ENCODE measurements around the gene SYNCRIP.

SYNCRIP gene

DNA sequence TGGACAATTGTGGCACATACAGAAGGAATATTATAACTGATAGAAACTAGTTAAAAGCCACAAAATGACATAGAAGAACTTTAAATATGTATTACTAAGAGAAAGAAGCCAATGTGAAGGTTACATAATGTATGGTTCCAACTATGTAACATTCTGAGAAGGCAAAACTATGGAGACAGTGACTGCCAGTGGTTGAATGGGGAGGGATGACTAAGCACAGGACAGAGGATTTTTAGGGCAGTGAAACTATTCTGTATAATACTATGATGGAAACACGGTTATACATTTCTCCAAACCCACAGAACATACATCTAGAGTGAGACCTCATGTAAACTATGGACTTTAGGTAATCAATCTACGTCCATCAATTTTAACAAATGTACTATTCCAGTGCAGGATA, 22.4 kb downstream of the SYNCRIP start:
- DNase-seq (ENCODE audit: low read depth) = no peak
- no peak overlapping the region for H3K4me3 ChIP-seq (ENCODE audit: low read length)
- TF ChIP-seq, protein P1, sequence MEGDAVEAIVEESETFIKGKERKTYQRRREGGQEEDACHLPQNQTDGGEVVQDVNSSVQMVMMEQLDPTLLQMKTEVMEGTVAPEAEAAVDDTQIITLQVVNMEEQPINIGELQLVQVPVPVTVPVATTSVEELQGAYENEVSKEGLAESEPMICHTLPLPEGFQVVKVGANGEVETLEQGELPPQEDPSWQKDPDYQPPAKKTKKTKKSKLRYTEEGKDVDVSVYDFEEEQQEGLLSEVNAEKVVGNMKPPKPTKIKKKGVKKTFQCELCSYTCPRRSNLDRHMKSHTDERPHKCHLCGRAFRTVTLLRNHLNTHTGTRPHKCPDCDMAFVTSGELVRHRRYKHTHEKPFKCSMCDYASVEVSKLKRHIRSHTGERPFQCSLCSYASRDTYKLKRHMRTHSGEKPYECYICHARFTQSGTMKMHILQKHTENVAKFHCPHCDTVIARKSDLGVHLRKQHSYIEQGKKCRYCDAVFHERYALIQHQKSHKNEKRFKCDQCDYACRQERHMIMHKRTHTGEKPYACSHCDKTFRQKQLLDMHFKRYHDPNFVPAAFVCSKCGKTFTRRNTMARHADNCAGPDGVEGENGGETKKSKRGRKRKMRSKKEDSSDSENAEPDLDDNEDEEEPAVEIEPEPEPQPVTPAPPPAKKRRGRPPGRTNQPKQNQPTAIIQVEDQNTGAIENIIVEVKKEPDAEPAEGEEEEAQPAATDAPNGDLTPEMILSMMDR (IDR thresholded peaks at IDR 0.05; ENCODE audit: insufficient read depth, low read depth, low read length, missing control alignments) = no peak

DNA sequence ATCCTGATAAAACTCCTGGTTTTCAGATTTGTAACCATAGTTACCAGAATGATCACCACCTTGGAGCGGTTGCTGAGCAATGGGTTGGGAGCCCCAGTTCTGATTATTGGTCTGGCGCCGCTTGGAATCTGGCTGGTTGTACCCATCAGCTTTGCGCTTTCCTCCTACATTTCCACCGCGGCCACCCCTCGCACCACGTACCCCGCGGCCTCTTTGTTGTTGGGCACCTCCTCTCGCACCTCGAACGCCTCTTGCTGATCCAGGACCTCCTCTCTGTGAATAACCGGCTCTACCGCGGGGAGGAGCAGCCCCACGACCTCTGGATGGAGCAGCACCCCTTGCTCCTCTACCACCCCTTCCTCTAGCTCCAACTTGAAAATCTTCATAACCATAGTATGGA, 27.9 kb downstream of the SYNCRIP start:
- DNase-seq (ENCODE audit: low read depth) = no peak
- TF ChIP-seq, protein P1 (IDR thresholded peaks at IDR 0.05; ENCODE audit: insufficient read depth, low read depth, low read length, missing control alignments) = no peak
- no peak overlapping the region for H3K4me3 ChIP-seq (ENCODE audit: low read length)

DNA sequence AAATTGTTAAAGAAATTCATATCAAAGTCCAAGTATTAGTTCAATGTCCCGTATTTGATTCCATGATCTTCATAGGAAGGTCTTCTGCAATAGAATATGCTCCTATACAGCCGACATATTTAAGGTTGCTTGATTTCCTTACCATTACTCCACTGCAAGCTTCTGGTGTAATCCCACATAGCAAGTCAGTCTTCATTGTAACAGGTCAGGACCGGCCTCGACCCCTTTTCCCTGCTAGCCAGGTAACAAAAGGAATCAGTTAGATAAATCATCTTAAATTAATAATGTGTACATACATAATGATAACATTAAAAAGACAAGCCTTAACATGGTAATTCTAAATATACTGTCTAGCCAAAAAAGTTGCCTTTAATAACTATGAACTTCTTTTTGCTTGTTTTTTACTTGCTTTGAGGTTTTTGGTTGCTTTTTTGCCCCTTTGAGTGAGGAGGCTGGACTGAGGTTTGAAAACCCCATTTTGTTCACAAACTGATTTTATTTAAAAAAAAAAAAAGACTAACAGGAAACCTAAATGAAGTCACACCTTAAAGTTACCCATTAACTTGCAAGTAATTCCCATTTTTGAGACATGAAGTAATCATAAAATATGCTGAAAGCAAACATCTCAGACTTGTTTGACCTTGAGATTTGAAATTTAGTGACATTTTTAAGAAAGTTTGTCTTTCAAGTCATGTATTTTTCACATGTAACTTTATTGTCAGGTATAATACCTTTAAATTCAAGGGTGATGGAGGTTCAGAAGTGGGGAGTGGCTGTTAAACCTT, 29.8 kb downstream of the SYNCRIP start:
- no peak overlapping the region for H3K4me3 ChIP-seq (ENCODE audit: low read length)
- TF ChIP-seq, protein P1 (IDR thresholded peaks at IDR 0.05; ENCODE audit: insufficient read depth, low read depth, low read length, missing control alignments) = no peak
- DNase-seq (ENCODE audit: low read depth) = no peak

DNA sequence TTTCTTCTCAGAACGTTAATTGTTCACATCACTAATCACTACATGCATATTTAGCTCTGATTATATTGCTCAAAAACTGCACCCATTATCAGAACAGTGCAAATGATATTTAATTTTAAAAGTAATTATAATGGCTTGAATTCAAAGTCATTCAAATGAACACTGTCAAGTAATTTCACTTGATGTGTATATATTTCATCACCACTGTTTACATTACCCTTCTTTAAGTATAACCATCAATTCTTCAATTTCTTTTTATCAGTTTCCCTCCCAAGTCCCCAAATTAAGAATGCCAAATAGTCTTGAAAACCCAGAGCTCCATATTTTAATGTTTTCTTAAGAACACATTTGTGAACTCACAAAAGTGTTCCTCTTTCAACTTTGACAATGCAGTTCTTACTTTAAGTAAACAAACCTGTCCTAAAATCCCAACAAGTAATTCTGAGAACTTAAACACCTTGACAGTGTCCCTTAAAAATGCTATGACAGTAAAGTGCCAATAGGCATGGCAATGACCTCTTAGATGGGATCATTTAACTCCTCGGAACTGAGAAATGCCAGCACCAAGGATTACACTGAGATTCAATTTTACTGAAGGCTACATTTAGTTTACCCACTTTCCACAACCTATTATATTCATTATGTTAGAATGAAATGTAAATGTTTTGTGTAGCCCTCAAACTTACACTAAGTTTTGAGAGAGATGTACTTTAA, 32.3 kb downstream of the SYNCRIP start:
- DNase-seq (ENCODE audit: low read depth) = no peak
- TF ChIP-seq, protein P1 (IDR thresholded peaks at IDR 0.05; ENCODE audit: insufficient read depth, low read depth, low read length, missing control alignments) = no peak
- H3K4me3 ChIP-seq (ENCODE audit: low read length) = no peak overlapping the region

DNA sequence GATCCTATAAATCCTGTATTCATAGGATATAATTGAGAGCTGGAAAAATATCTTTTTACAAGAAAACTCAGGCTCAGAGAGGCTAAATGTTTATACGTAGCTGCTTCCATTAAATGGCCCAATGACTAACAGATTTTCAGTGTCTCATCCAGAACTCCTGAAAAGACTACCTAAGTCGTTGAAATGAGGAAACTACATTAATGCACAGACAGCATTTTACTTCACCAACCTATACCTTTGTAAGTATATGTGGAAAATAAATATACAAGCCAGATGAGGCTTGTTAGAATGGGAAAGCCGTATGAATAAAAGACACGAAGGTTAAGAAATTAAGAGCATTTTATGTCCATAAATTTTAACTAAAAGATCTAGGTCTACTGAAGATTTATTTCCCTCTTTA, 40.6 kb downstream of the SYNCRIP start:
- H3K4me3 ChIP-seq (ENCODE audit: low read length) = no peak overlapping the region
- DNase-seq (ENCODE audit: low read depth) = no peak
- TF ChIP-seq, protein P1 (IDR thresholded peaks at IDR 0.05; ENCODE audit: insufficient read depth, low read depth, low read length, missing control alignments) = no peak

DNA sequence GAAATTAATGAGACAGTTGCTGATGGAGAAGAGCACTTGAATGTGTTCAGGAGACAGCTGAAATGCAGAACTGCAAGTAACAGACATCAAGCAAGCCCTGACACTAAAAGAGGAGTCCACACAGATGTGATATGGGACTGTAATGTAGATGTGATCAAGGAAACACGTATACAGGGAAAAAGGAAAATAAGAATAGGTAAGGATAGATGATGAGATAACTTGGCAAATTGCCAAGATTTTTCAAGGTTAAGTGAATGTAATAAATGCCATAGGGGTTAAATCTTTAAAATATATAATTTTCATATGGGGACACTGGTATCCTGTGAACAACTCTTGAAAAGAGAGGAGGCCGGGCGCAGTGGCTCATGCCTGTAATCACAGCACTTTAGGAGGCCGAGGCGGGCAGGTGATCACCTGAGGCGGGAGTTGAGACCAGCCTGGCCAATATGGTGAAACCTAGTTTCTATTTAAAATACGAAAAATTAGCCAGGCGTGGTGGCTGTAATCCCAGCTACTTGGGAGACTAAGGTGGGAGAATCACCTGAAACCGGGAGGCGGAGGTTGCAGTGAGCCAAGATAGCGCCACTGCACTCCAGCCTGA, 41.9 kb downstream of the SYNCRIP start:
- no peak overlapping the region for H3K4me3 ChIP-seq (ENCODE audit: low read length)
- TF ChIP-seq, protein P1 (IDR thresholded peaks at IDR 0.05; ENCODE audit: insufficient read depth, low read depth, low read length, missing control alignments) = no peak
- DNase-seq (ENCODE audit: low read depth) = no peak

Measured in epithelial cell of esophagus (primary cell).